ENCODE measurements around the gene MYO1G.

MYO1G gene

GRCh38 chr7:45013465-45013967 is 34.7 kb upstream of the MYO1G start:
- H3K4me3 ChIP-seq (replicated peaks; ENCODE audit: insufficient read depth, low read length): no peak overlapping the region
- no peak for DNase-seq (ENCODE audit: low read depth in 1 of 2, low spot score in 1 of 2)
- no peak overlapping the region for H3K27ac ChIP-seq (replicated peaks)
- TF ChIP-seq POLR2AphosphoS5 (IDR thresholded peaks at IDR 0.05; ENCODE audit: low read depth) (no peak), CTCF (IDR thresholded peaks at IDR 0.05; ENCODE audit: insufficient read depth, low read length) (no peak), SPI1 (IDR thresholded peaks at IDR 0.05; ENCODE audit: borderline replicate concordance, low read depth) (no peak), REST (IDR thresholded peaks at IDR 0.05; ENCODE audit: insufficient replicate concordance, low read depth) (no peak), GABPA (IDR thresholded peaks at IDR 0.05; ENCODE audit: low read depth) (no peak)
- no peaks in the 10 kb centered on the region for H3K27me3 ChIP-seq (ENCODE audit: insufficient read depth, poor library complexity, severe bottlenecking)

- no peak overlapping the region for H3K4me3 ChIP-seq (replicated peaks; ENCODE audit: insufficient read depth, low read length)
- H3K27me3 ChIP-seq (ENCODE audit: insufficient read depth, poor library complexity, severe bottlenecking): no peaks in the 10 kb centered on the region
- TF ChIP-seq CTCF (IDR thresholded peaks at IDR 0.05; ENCODE audit: insufficient read depth, low read length): no peak
- TF ChIP-seq SPI1 (IDR thresholded peaks at IDR 0.05; ENCODE audit: borderline replicate concordance, low read depth): no peak
- no peak for TF ChIP-seq REST (IDR thresholded peaks at IDR 0.05; ENCODE audit: insufficient replicate concordance, low read depth)
- no peak for TF ChIP-seq GABPA (IDR thresholded peaks at IDR 0.05; ENCODE audit: low read depth)
- no peak overlapping the region for H3K27ac ChIP-seq (replicated peaks)
- DNase-seq (ENCODE audit: low read depth in 1 of 2, low spot score in 1 of 2): no peak
Observed at GRCh38 chr7:45007571-45008328, 28.9 kb upstream of the MYO1G start.

GRCh38 chr7:45007106-45007505 is 28.3 kb upstream of the MYO1G start:
- DNase-seq (ENCODE audit: low read depth in 1 of 2, low spot score in 1 of 2): no peak
- H3K27ac ChIP-seq (replicated peaks): no peak overlapping the region

More at GRCh38 chr7:45007106-45007505, 28.3 kb upstream of the MYO1G start:
- TF ChIP-seq CTCF (IDR thresholded peaks at IDR 0.05; ENCODE audit: insufficient read depth, low read length) (no peak), GABPA (IDR thresholded peaks at IDR 0.05; ENCODE audit: low read depth) (no peak), REST (IDR thresholded peaks at IDR 0.05; ENCODE audit: insufficient replicate concordance, low read depth) (no peak), POLR2AphosphoS5 (IDR thresholded peaks at IDR 0.05; ENCODE audit: low read depth) (no peak), SPI1 (IDR thresholded peaks at IDR 0.05; ENCODE audit: borderline replicate concordance, low read depth) (no peak)
- H3K27me3 ChIP-seq (ENCODE audit: insufficient read depth, poor library complexity, severe bottlenecking): no peaks in the 10 kb centered on the region
- no peak overlapping the region for H3K4me3 ChIP-seq (replicated peaks; ENCODE audit: insufficient read depth, low read length)

All from HL-60 (cell line).